Adrenal gland (tissue), 5 donors: ENCODE results near the gene FADS2.

Source experiments
- POLR2A ChIP-seq, 2 donors: fragments of 450-650 bp; IDR thresholded peaks; one replicate each; pipeline ENCODE4 v1.6.1; 2017; ENCODE audit warnings: antibody characterized with exemption in 2 of 2, mild to moderate bottlenecking in 2 of 2, moderate library complexity in 1 of 2
- TF ChIP-seq, protein P1 (sequence below), 6 experiments: fragments of 450-650 bp in 4 of 6; fragments of 200-600 bp in 2 of 6; sonication (generic) in 1 of 6; IDR thresholded peaks; 1 replicate in 5 of 6; 2 replicates in 1 of 6; pipeline versions ENCODE4 v1.5.1 to v1.8.0; 2016 to 2021; ENCODE audit warnings: antibody characterized with exemption in 6 of 6, mild to moderate bottlenecking in 2 of 6, moderate library complexity in 1 of 6
- donor health status: DM: no; HTN: no; CAD: no.

DNA sequence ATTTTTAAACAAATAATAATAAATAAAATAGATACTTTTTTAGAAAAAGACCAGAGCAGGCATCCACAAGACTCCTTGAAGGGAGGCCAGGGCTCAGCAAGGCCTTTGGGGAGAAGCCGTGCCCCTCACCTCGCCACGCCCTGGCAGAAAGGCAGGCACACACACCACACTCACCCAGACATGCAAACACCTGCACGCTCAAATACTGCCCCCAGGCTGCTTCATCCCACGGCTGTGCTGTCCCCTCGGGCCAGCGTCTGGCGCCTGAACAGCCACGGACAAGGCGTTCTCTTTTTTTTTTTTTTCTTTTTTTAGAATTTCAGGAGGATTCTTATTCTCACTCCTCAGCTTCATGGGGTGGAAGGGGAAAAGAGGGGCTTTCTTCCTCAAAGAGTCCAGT is 61.7 kb downstream of the FADS2 start:
- TF ChIP-seq, protein P1, sequence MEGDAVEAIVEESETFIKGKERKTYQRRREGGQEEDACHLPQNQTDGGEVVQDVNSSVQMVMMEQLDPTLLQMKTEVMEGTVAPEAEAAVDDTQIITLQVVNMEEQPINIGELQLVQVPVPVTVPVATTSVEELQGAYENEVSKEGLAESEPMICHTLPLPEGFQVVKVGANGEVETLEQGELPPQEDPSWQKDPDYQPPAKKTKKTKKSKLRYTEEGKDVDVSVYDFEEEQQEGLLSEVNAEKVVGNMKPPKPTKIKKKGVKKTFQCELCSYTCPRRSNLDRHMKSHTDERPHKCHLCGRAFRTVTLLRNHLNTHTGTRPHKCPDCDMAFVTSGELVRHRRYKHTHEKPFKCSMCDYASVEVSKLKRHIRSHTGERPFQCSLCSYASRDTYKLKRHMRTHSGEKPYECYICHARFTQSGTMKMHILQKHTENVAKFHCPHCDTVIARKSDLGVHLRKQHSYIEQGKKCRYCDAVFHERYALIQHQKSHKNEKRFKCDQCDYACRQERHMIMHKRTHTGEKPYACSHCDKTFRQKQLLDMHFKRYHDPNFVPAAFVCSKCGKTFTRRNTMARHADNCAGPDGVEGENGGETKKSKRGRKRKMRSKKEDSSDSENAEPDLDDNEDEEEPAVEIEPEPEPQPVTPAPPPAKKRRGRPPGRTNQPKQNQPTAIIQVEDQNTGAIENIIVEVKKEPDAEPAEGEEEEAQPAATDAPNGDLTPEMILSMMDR (IDR thresholded peaks at IDR 0.05): no peak
- no peak for TF ChIP-seq POLR2A (IDR thresholded peaks at IDR 0.05)
